Tibial nerve (tissue), 4 donors: ENCODE data around the gene PI4K2A. TPM values are rescaled to one million over a fixed set of nuclear protein-coding genes. Genes with fewer than 3 reads are reported as not detected.
A peak's percentile ranks its signal among the peaks of the same experiment; 100 is the strongest.

Experiments
- DNase-seq, 2 donors: peaks; one replicate each; pipeline ENCODE4 v3.0.0-alpha.2; 2019; ENCODE audit warnings: low spot score in 2 of 2
- H3K27ac ChIP-seq, 4 donors: fragments of 200-600 bp; sonication (generic) in 3 of 4; one replicate each; pipeline ENCODE4 v1.5.1; 2017 to 2019; ENCODE audit warnings: mild to moderate bottlenecking in 1 of 4
- H3K27me3 ChIP-seq, 2 donors: fragments of 200-600 bp; sonication (generic) in 1 of 2; one replicate each; pipeline versions ENCODE4 v1.5.1 to v1.6.0; 2017 to 2019
- H3K36me3 ChIP-seq, 3 donors: fragments of 200-600 bp; sonication (generic); one replicate each; pipeline ENCODE4 v1.5.1; 2018 to 2019
- H3K4me1 ChIP-seq, 4 donors: fragments of 200-600 bp; sonication (generic) in 3 of 4; one replicate each; pipeline ENCODE4 v1.5.1; 2017 to 2019
- H3K4me3 ChIP-seq, 4 donors: fragments of 200-600 bp; sonication (generic) in 3 of 4; one replicate each; pipeline ENCODE4 v1.5.1; 2017 to 2019; ENCODE audit warnings: mild to moderate bottlenecking in 1 of 4, moderate library complexity in 1 of 4
- H3K9me3 ChIP-seq, 4 donors: fragments of 200-600 bp; sonication (generic) in 3 of 4; one replicate each; pipeline ENCODE4 v1.5.1; 2017 to 2019
- EP300 ChIP-seq, 2 donors: sonication (generic); formaldehyde crosslinking; IDR thresholded peaks; one replicate each; pipeline ENCODE4 v1.6.1; 2017; ENCODE audit warnings: antibody characterized with exemption in 2 of 2, mild to moderate bottlenecking in 1 of 2
- POLR2A ChIP-seq, 2 donors: fragments of 450-650 bp; IDR thresholded peaks; one replicate each; pipeline ENCODE4 v1.6.1; 2017; ENCODE audit warnings: antibody characterized with exemption in 2 of 2, mild to moderate bottlenecking in 2 of 2, moderate library complexity in 2 of 2
- WGBS, 2 donors: methylation state at CpG; one replicate each; pipeline ENCODE4 v1.1.5; 2018; 5-methylcytosine and 5-hydroxymethylcytosine counted together
- total RNA-seq, 4 donors: library from RNA; depleted of rRNA; stranded (reverse); fragments of >200 nt; gene quantifications; one replicate each; pipeline ENCODE4 v1.1.0, GENCODE V29; 2016
- TF ChIP-seq, protein P1 (sequence below), 5 experiments: fragments of 200-600 bp in 3 of 5; fragments of 450-650 bp in 2 of 5; sonication (generic) in 3 of 5; IDR thresholded peaks; one replicate each; pipeline ENCODE4 v1.5.1; 2016 to 2019; ENCODE audit warnings: antibody characterized with exemption in 5 of 5, mild to moderate bottlenecking in 3 of 5, moderate library complexity in 2 of 5

PI4K2A gene
- total RNA-seq: 10 to 100 TPM; 17.0 to 29.1 (median 21.0) TPM

- peak within 1 kb of the TSS; percentile 71 to 92 (median 90) for H3K27ac ChIP-seq
- TF ChIP-seq POLR2A (IDR thresholded peaks at IDR 0.05): peak; percentile 88 to 90
- peak; percentile 81 to 94 for TF ChIP-seq EP300 (IDR thresholded peaks at IDR 0.05)
- TF ChIP-seq, protein P1, sequence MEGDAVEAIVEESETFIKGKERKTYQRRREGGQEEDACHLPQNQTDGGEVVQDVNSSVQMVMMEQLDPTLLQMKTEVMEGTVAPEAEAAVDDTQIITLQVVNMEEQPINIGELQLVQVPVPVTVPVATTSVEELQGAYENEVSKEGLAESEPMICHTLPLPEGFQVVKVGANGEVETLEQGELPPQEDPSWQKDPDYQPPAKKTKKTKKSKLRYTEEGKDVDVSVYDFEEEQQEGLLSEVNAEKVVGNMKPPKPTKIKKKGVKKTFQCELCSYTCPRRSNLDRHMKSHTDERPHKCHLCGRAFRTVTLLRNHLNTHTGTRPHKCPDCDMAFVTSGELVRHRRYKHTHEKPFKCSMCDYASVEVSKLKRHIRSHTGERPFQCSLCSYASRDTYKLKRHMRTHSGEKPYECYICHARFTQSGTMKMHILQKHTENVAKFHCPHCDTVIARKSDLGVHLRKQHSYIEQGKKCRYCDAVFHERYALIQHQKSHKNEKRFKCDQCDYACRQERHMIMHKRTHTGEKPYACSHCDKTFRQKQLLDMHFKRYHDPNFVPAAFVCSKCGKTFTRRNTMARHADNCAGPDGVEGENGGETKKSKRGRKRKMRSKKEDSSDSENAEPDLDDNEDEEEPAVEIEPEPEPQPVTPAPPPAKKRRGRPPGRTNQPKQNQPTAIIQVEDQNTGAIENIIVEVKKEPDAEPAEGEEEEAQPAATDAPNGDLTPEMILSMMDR (IDR thresholded peaks at IDR 0.05): peak in 2 of 5 experiments; percentile 15 to 35
- peak; percentile 98 for DNase-seq
- peaks cover 6 to 29% (median 16%) of the 10 kb centered on the region in 4 donors for H3K4me1 ChIP-seq
- peak within 1 kb of the TSS; percentile 69 to 92 (median 90) for H3K4me3 ChIP-seq
- H3K27me3 ChIP-seq: no peaks in the 10 kb centered on the region
- peaks cover 0 to 17% (median 0%) of the 10 kb centered on the region in 3 donors for H3K36me3 ChIP-seq
- H3K9me3 ChIP-seq: no peaks in the 10 kb centered on the region
- 5% methylated on average over 24 to 26 of the region's 54 CpGs for WGBS, 2 donors
Observed at GRCh38 chr10:97640174-97640867, at the start of gene PI4K2A. Gene PI4K2A, plus strand, starts transcription at chr10:97640671. Its CDS starts 72 bp downstream, at chr10:97640743.

DNA sequence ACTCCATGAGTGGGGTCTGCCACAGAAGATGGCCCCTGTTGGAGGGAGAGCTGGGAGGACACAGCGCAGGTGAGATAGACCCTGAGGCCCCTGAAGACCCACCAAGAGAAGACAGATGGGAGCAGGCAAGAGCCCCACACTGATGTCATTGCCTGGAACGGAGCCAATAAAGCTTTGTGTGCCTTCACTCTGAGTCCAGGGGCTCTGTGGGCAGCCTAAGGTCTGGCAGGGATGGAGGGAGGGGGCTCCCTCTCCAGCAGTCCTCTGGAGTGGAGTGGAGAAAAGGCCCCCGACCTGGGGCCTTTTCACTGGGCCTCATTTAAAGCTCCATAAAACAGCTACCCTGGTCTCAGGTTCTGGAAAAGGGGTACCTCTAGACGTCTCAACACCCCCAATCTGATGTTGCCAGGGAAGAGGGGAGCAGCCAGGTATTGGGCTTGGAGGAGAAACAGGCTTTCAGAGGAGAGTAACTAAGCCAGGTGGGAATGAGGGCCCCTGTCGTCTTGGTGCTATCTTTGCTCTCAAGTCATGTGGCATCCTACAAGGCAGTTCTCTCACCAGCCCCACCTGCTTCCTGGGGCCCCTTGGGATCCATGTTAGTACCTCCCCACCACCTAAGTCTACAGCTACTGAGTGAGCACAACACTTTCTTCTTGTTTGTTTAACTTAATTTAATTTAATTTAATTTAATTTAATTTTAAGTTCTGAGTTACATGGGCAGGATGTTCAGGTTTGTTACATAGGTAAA lies 49.5 kb upstream of the PI4K2A start:
- WGBS, 2 donors: 52 to 60% methylated on average over 5 of the region's 5 CpGs
- Histone ChIP-seq H3K9me3 (no peaks in the 10 kb centered on the region), H3K36me3 (no peaks in the 10 kb centered on the region), H3K4me1 (peaks cover 0 to 9% (median 3%) of the 10 kb centered on the region in 4 donors), H3K27ac (no peak overlapping the region), H3K4me3 (no peak overlapping the region), H3K27me3 (no peaks in the 10 kb centered on the region)
- no peak for DNase-seq
- TF ChIP-seq POLR2A (IDR thresholded peaks at IDR 0.05) (no peak), EP300 (IDR thresholded peaks at IDR 0.05) (no peak)
- TF ChIP-seq, protein P1 (IDR thresholded peaks at IDR 0.05): no peak

DNA sequence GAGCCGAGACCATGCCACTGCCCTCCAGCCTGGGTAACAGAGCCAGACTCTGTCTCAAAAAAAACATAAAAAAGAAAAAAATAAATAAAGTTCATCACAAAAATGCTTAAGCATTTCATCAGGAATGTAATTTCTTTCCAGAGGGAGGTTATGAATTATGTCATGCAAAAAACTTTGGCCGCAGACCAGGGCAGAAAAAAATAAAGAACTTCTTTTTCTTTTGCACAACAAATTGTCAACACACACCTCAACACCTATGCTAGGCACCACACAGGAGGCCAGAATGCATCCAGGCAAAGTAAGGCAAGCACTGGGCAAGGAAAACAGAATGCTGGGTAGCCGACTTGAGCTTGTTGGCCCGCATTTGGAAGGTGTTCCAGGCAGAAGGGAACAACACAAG lies 47.0 kb upstream of the PI4K2A start:
- DNase-seq: peak in 1 of 2 donors; percentile 49
- H3K36me3 ChIP-seq: no peaks in the 10 kb centered on the region
- H3K9me3 ChIP-seq: no peaks in the 10 kb centered on the region
- TF ChIP-seq POLR2A (IDR thresholded peaks at IDR 0.05) (no peak), EP300 (IDR thresholded peaks at IDR 0.05) (no peak)
- TF ChIP-seq, protein P1 (IDR thresholded peaks at IDR 0.05): no peak
- no peaks in the 10 kb centered on the region for H3K27me3 ChIP-seq
- 44 to 46% methylated on average over 4 of the region's 4 CpGs for WGBS, 2 donors
- no peak overlapping the region for H3K4me3 ChIP-seq
- H3K27ac ChIP-seq: peak overlapping the region in 1 of 4 donors; percentile 44
- H3K4me1 ChIP-seq: peaks cover 0 to 24% (median 6%) of the 10 kb centered on the region in 4 donors

- TF ChIP-seq EP300 (IDR thresholded peaks at IDR 0.05): peak; percentile 24 to 85
- TF ChIP-seq, protein P1 (IDR thresholded peaks at IDR 0.05): no peak
- DNase-seq: peak in 1 of 2 donors; percentile 73
- Histone ChIP-seq H3K27me3 (no peaks in the 10 kb centered on the region), H3K4me1 (peaks cover 0 to 24% (median 6%) of the 10 kb centered on the region in 4 donors), H3K27ac (peak overlapping the region; percentile 40 to 86 (median 78)), H3K36me3 (no peaks in the 10 kb centered on the region), H3K9me3 (no peaks in the 10 kb centered on the region), H3K4me3 (no peak overlapping the region)
- WGBS, 2 donors: 52 to 53% methylated on average over 10 of the region's 10 CpGs
Observed at GRCh38 chr10:97596101-97597082, 44.1 kb upstream of the PI4K2A start.
